Measurements from ENCODE around the gene SIRPA. TPM values are rescaled to one million over a fixed set of nuclear protein-coding genes. Genes with fewer than 3 reads are reported as not detected.

SIRPA gene
- total RNA-seq, 2 experiments from 2014 or later, result 0.60 to 0.64 TPM

GRCh38 chr20:1935696-1936366 lies 40.6 kb downstream of the SIRPA start:
- ATAC-seq (ENCODE audit: poor library complexity) (no peak), DNase-seq (no peak)
- no peak overlapping the region for H3K4me3 Mint-ChIP-seq
- H3K27me3 ChIP-seq (ENCODE audit: control insufficient read depth in 1 of 2, insufficient read depth in 2 of 2, low read length in 2 of 2), result peaks cover 7% of the 10 kb centered on the region in 2 experiments
- TF ChIP-seq, protein P1, sequence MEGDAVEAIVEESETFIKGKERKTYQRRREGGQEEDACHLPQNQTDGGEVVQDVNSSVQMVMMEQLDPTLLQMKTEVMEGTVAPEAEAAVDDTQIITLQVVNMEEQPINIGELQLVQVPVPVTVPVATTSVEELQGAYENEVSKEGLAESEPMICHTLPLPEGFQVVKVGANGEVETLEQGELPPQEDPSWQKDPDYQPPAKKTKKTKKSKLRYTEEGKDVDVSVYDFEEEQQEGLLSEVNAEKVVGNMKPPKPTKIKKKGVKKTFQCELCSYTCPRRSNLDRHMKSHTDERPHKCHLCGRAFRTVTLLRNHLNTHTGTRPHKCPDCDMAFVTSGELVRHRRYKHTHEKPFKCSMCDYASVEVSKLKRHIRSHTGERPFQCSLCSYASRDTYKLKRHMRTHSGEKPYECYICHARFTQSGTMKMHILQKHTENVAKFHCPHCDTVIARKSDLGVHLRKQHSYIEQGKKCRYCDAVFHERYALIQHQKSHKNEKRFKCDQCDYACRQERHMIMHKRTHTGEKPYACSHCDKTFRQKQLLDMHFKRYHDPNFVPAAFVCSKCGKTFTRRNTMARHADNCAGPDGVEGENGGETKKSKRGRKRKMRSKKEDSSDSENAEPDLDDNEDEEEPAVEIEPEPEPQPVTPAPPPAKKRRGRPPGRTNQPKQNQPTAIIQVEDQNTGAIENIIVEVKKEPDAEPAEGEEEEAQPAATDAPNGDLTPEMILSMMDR (IDR thresholded peaks at IDR 0.05), result no peak
- H3K27ac Mint-ChIP-seq, result no peak overlapping the region
- H3K9me3 Mint-ChIP-seq, result no peaks in the 10 kb centered on the region
- ChIA-PET POLR2A (no interaction called here), CTCF (no interaction called here)
- no peaks in the 10 kb centered on the region for H3K36me3 ChIP-seq (ENCODE audit: insufficient read depth, low read length)
- no peaks in the 10 kb centered on the region for H3K4me1 ChIP-seq (ENCODE audit: insufficient read depth, low read length)
- H3K27me3 Mint-ChIP-seq, result peaks cover 44% of the 10 kb centered on the region
- H3K4me3 ChIP-seq (ENCODE audit: low read length), result no peak overlapping the region
- H3K9me3 ChIP-seq (ENCODE audit: control insufficient read depth in 1 of 2, insufficient read depth in 1 of 2, low read length in 2 of 2), result no peaks in the 10 kb centered on the region
- H3K36me3 Mint-ChIP-seq (ENCODE audit: low read depth), result no peaks in the 10 kb centered on the region
- intact Hi-C loops (cut with DNase I, micrococcal nuclease), result no loop called here
- H3K27ac ChIP-seq (ENCODE audit: low read depth in 1 of 2, low read length in 2 of 2), result no peak overlapping the region
- no peaks in the 10 kb centered on the region for H3K4me1 Mint-ChIP-seq (ENCODE audit: low read depth)

- intact Hi-C loops (cut with DNase I, micrococcal nuclease), result no loop called here
Observed at GRCh38 chr20:1937316-1937976, 42.2 kb downstream of the SIRPA start.

GRCh38 chr20:1938464-1939269 lies 43.5 kb downstream of the SIRPA start:
- no peak overlapping the region for H3K4me3 ChIP-seq (ENCODE audit: low read length)
- POLR2A ChIA-PET, result no interaction called here
- ATAC-seq (ENCODE audit: poor library complexity), result no peak

More at GRCh38 chr20:1937316-1937976, 42.2 kb downstream of the SIRPA start:
- Histone ChIP-seq H3K4me3 (ENCODE audit: low read length) (no peak overlapping the region), H3K9me3 (ENCODE audit: control insufficient read depth in 1 of 2, insufficient read depth in 1 of 2, low read length in 2 of 2) (no peaks in the 10 kb centered on the region), H3K4me1 (ENCODE audit: insufficient read depth, low read length) (no peaks in the 10 kb centered on the region), H3K27me3 (ENCODE audit: control insufficient read depth in 1 of 2, insufficient read depth in 2 of 2, low read length in 2 of 2) (peaks cover 3 to 7% of the 10 kb centered on the region in 2 experiments), H3K27ac (ENCODE audit: low read depth in 1 of 2, low read length in 2 of 2) (no peak overlapping the region), H3K36me3 (ENCODE audit: insufficient read depth, low read length) (no peaks in the 10 kb centered on the region)
- H3K36me3 Mint-ChIP-seq (ENCODE audit: low read depth), result no peaks in the 10 kb centered on the region
- DNase-seq (no peak), ATAC-seq (ENCODE audit: poor library complexity) (no peak)
- ChIA-PET CTCF (no interaction called here), POLR2A (no interaction called here)
- H3K27me3 Mint-ChIP-seq, result peaks cover 29% of the 10 kb centered on the region
- no peak overlapping the region for H3K27ac Mint-ChIP-seq
- H3K4me3 Mint-ChIP-seq, result no peak overlapping the region
- H3K9me3 Mint-ChIP-seq, result no peaks in the 10 kb centered on the region
- TF ChIP-seq, protein P1 (IDR thresholded peaks at IDR 0.05), result no peak
- H3K4me1 Mint-ChIP-seq (ENCODE audit: low read depth), result no peaks in the 10 kb centered on the region

More at GRCh38 chr20:1938464-1939269, 43.5 kb downstream of the SIRPA start:
- Histone ChIP-seq H3K27ac (ENCODE audit: low read depth in 1 of 2, low read length in 2 of 2) (no peak overlapping the region), H3K9me3 (ENCODE audit: control insufficient read depth in 1 of 2, insufficient read depth in 1 of 2, low read length in 2 of 2) (no peaks in the 10 kb centered on the region), H3K36me3 (ENCODE audit: insufficient read depth, low read length) (no peaks in the 10 kb centered on the region), H3K27me3 (ENCODE audit: control insufficient read depth in 1 of 2, insufficient read depth in 2 of 2, low read length in 2 of 2) (peaks cover 4 to 11% of the 10 kb centered on the region in 2 experiments), H3K4me1 (ENCODE audit: insufficient read depth, low read length) (no peaks in the 10 kb centered on the region)
- no peaks in the 10 kb centered on the region for H3K36me3 Mint-ChIP-seq (ENCODE audit: low read depth)
- H3K27me3 Mint-ChIP-seq, result peaks cover 34% of the 10 kb centered on the region
- intact Hi-C loops (cut with DNase I, micrococcal nuclease), result no loop called here
- no peak overlapping the region for H3K4me3 Mint-ChIP-seq
- no peaks in the 10 kb centered on the region for H3K4me1 Mint-ChIP-seq (ENCODE audit: low read depth)
- H3K9me3 Mint-ChIP-seq, result no peaks in the 10 kb centered on the region
- CTCF ChIA-PET, result no interaction called here
- no peak overlapping the region for H3K27ac Mint-ChIP-seq
- TF ChIP-seq, protein P1 (IDR thresholded peaks at IDR 0.05), result no peak
- DNase-seq, result no peak
